ENCODE measurements around the gene SMYD3.
A peak's percentile ranks its signal among the peaks of the same experiment; 100 is the strongest.

The SMYD3 gene

GRCh38 chr1:246506674-246507481 is at the start of gene SMYD3:
Gene SMYD3 (minus strand): TSS chr1:246507279.
- DNase-seq: peak; percentile 85 to 89

- DNase-seq: no peak
Observed at GRCh38 chr1:246554201-246554600, 47.1 kb upstream of the SMYD3 start.

- DNase-seq: no peak
Observed at GRCh38 chr1:246552110-246552509, 45.0 kb upstream of the SMYD3 start.

GRCh38 chr1:246550402-246550801 is 43.3 kb upstream of the SMYD3 start:
- DNase-seq: no peak

GRCh38 chr1:246549665-246550064 is 42.6 kb upstream of the SMYD3 start:
- DNase-seq: no peak

GRCh38 chr1:246544001-246544400 is 36.9 kb upstream of the SMYD3 start:
- DNase-seq: no peak

- DNase-seq: no peak
Observed at GRCh38 chr1:246540738-246541491, 33.8 kb upstream of the SMYD3 start.

- no peak for DNase-seq
Observed at GRCh38 chr1:246537887-246538286, 30.8 kb upstream of the SMYD3 start.

GRCh38 chr1:246537441-246537840 is 30.4 kb upstream of the SMYD3 start:
- no peak for DNase-seq

GRCh38 chr1:246534114-246534513 is 27.0 kb upstream of the SMYD3 start:
- DNase-seq: no peak

- DNase-seq: no peak
Observed at GRCh38 chr1:246533371-246533905, 26.4 kb upstream of the SMYD3 start.

GRCh38 chr1:246532519-246532918 is 25.4 kb upstream of the SMYD3 start:
- DNase-seq: no peak

- no peak for DNase-seq
Observed at GRCh38 chr1:246530482-246530881, 23.4 kb upstream of the SMYD3 start.

- DNase-seq: no peak
Observed at GRCh38 chr1:246528933-246529731, 22.1 kb upstream of the SMYD3 start.

- DNase-seq: no peak
Observed at GRCh38 chr1:246527402-246528088, 20.5 kb upstream of the SMYD3 start.

GRCh38 chr1:246526915-246527314 is 19.8 kb upstream of the SMYD3 start:
- no peak for DNase-seq

GRCh38 chr1:246526380-246526779 is 19.3 kb upstream of the SMYD3 start:
- DNase-seq: no peak

GRCh38 chr1:246519514-246519913 is 12.4 kb upstream of the SMYD3 start:
- no peak for DNase-seq

- DNase-seq: no peak
Observed at GRCh38 chr1:246518456-246519205, 11.6 kb upstream of the SMYD3 start.

GRCh38 chr1:246517391-246517790 is 10.3 kb upstream of the SMYD3 start:
- DNase-seq: no peak

- no peak for DNase-seq
Observed at GRCh38 chr1:246516126-246516525, 9.0 kb upstream of the SMYD3 start.

Measured in SW 1271 (cell line).